Measurements from ENCODE around the gene GRK6. TPM values are rescaled to one million over a fixed set of nuclear protein-coding genes. Genes with fewer than 3 reads are reported as not detected.

GRK6 gene
- total and polyA plus RNA-seq, 9 of the 15 experiments (the other 6 are each of a cell fraction or from before 2014, with no cell fraction given), result 0.63 to 122 (median 44.5) TPM

DNA sequence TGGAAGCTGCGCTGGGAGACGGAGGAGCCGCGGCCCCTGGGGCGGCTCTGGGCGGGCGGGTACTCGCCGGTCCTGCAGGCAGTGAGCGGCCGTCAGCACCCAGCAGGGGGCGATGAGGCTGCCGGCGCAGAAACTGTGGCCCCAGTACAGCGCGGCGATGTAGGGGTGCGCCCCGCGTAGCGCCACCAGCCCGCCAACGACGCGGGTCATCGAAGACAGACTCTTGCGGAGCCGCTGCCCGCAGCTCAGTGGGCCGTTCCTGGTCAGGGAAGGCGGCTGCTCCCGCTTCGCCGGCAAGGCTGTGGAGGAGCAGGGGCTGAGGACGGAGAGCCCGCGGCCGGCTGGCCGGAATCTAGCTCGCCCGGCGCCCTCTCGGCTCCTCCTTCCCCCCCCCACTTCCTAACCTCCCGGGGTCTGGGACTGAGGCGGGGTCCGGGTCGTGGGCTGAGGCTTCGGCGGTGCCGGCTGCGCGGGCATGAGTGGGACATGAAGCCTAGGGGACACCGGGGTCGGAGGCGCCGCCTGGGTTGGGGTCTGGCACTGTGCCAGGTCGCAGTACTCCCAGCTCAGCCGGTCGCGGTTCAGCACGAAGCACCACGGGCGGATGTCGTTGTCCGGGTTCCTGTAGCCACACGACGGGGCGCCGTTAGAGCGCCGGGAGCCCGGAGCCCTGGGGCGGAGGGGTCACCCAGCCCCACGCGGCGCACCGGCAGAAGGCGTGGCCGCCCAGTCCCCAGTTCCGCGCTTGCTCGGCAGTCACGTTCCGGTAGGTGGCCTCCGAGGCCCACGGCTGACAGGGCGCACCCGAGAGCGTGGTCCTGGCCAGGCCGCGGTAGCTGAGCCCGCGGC, 22.5 kb upstream of the GRK6 start (continued):
- TF ChIP-seq POLR2G (IDR thresholded peaks at IDR 0.05; ENCODE audit: low read depth, low read length), result peak; percentile 80
- TF ChIP-seq, protein P1, sequence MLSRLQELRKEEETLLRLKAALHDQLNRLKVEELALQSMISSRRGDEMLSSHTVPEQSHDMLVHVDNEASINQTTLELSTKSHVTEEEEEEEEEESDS (CRISPR knock-in tag; IDR thresholded peaks at IDR 0.05), result no peak
- no peak for TF ChIP-seq ARHGAP35 (IDR thresholded peaks at IDR 0.05; ENCODE audit: partially characterized antibody)
- TF ChIP-seq HCFC1 (IDR thresholded peaks at IDR 0.05; ENCODE audit: low read depth, low read length), result peak; percentile 47

DNA sequence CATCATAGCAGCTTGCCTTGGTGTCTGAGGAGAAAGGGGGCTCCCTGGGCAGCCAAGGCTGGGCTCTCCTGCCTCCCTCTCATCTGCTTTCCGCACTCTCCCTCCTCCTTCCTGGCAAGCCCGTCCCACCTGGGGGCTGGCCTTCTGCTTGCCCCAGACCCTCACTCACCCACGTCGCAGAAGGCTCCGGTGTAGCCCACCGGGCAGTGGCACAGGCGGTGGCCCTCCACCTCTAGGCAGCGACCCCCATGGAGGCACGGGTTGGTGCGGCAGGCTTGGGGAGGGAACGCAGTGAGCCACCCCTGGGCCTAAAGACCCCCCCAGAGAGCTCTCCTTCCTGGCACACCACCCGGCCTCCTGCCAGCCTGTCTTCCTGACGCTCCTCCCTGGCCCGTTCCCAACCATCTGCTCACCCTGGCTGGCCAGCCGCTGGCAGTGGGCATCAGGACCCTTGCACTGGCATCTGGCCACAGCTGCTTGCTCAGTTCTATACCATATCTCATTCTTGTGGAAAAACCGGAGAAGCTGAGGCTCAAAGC, 21.8 kb upstream of the GRK6 start:
- 33% methylated on average over 8 of the region's 16 CpGs for WGBS (ENCODE audit: insufficient coverage, low coverage, missing lambda C conversion rate)
- Histone ChIP-seq H3K4me3 (peak overlapping the region; percentile 62), H3K9me3 (replicated peaks; ENCODE audit: control insufficient read depth, insufficient read depth, low read depth, low read length) (no peaks in the 10 kb centered on the region), H3K4me2 (ENCODE audit: insufficient read depth, low read length) (peak overlapping the region; percentile 80), H4K20me1 (replicated peaks; ENCODE audit: control insufficient read depth, insufficient read depth, low read length) (no peaks in the 10 kb centered on the region), H3K4me1 (replicated peaks in 1 of 2; ENCODE audit: control insufficient read depth in 2 of 2, insufficient read depth in 2 of 2, low read length in 2 of 2) (peaks cover 10 to 48% of the 10 kb centered on the region in 2 experiments), H3K27ac (ENCODE audit: extremely low read depth, low read depth, low read length) (peak overlapping the region; percentile 86), H3K9me1 (ENCODE audit: control insufficient read depth, insufficient read depth, low read length) (no peaks in the 10 kb centered on the region), H3K79me2 (ENCODE audit: control insufficient read depth, insufficient read depth, low read length) (peaks cover 4% of the 10 kb centered on the region; the same call in 1 of the 3 replicates), H3K27me3 (ENCODE audit: control insufficient read depth in 2 of 2, insufficient read depth in 2 of 2, low read length in 2 of 2) (no peaks in the 10 kb centered on the region), H2AFZ (ENCODE audit: low read depth, low read length) (peak overlapping the region; percentile 98), H3K9ac (ENCODE audit: insufficient read depth in 1 of 2, low read depth in 2 of 2, low read length in 2 of 2) (peak overlapping the region; percentile 83 to 92), H3K36me3 (ENCODE audit: control insufficient read depth, insufficient read depth, low read length) (no peaks in the 10 kb centered on the region)
- no TSS peak for BruUV-seq (replicated peaks)
- intact Hi-C loops (cut with micrococcal nuclease) (loop anchor here (1.0 to 2.0 kb wide), 2 partner anchors 50 to 96 kb away; no protein-coding TSS in a partner anchor), in situ Hi-C loops (cut with MboI) (no loop called here)
- POLR2A ChIA-PET, result interaction anchor here (0.6 to 2.5 kb wide), 32 partner anchors 8 to 1949 kb away, joined by 3 to 19 read pairs (median 5); partner anchors contain the start of genes LMAN2 and PDLIM7
- CTCF ChIA-PET (ENCODE audit: low intra/inter-chr PET ratio), result interaction anchor here (1.1 to 4.0 kb wide), 3 partner anchors 43 to 97 kb away, joined by 7 to 107 read pairs (median 9); partner anchors contain the start of gene PRR7
- ATAC-seq, result no peak
- peak in 1 of 4 experiments; percentile 29 for DNase-seq (ENCODE audit: extremely low read depth in 1 of 4, low spot score in 3 of 4)
- FAIRE-seq, result no peak
- no peak for TF ChIP-seq ZNF584 (CRISPR knock-in tag; IDR thresholded peaks at IDR 0.05; ENCODE audit: low read depth)
- TF ChIP-seq, protein P2, sequence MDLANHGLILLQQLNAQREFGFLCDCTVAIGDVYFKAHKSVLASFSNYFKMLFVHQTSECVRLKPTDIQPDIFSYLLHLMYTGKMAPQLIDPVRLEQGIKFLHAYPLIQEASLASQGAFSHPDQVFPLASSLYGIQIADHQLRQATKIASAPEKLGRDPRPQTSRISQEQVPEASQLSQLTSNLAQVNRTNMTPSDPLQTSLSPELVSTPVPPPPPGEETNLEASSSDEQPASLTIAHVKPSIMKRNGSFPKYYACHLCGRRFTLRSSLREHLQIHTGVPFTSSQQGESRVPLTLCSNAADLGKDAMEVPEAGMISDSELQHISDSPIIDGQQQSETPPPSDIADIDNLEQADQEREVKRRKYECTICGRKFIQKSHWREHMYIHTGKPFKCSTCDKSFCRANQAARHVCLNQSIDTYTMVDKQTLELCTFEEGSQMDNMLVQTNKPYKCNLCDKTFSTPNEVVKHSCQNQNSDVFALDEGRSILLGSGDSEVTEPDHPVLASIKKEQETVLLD (IDR thresholded peaks at IDR 0.05), result no peak
- TF ChIP-seq, protein P3, sequence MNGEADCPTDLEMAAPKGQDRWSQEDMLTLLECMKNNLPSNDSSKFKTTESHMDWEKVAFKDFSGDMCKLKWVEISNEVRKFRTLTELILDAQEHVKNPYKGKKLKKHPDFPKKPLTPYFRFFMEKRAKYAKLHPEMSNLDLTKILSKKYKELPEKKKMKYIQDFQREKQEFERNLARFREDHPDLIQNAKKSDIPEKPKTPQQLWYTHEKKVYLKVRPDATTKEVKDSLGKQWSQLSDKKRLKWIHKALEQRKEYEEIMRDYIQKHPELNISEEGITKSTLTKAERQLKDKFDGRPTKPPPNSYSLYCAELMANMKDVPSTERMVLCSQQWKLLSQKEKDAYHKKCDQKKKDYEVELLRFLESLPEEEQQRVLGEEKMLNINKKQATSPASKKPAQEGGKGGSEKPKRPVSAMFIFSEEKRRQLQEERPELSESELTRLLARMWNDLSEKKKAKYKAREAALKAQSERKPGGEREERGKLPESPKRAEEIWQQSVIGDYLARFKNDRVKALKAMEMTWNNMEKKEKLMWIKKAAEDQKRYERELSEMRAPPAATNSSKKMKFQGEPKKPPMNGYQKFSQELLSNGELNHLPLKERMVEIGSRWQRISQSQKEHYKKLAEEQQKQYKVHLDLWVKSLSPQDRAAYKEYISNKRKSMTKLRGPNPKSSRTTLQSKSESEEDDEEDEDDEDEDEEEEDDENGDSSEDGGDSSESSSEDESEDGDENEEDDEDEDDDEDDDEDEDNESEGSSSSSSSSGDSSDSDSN (IDR thresholded peaks at IDR 0.05; ENCODE audit: borderline replicate concordance in 1 of 2, low read depth in 2 of 2, low read length in 2 of 2), result no peak
- no peak for TF ChIP-seq E2F3 (CRISPR knock-in tag; IDR thresholded peaks at IDR 0.05)
- no peak for TF ChIP-seq PURB (CRISPR knock-in tag; IDR thresholded peaks at IDR 0.05; ENCODE audit: low read depth)
- no peak for TF ChIP-seq ZNF444 (CRISPR knock-in tag; IDR thresholded peaks at IDR 0.05)
- TF ChIP-seq ZNF165 (CRISPR knock-in tag; IDR thresholded peaks at IDR 0.05; ENCODE audit: borderline replicate concordance), result no peak
- TF ChIP-seq ELF4 (CRISPR knock-in tag; IDR thresholded peaks at IDR 0.05), result no peak
- TF ChIP-seq, protein P4, sequence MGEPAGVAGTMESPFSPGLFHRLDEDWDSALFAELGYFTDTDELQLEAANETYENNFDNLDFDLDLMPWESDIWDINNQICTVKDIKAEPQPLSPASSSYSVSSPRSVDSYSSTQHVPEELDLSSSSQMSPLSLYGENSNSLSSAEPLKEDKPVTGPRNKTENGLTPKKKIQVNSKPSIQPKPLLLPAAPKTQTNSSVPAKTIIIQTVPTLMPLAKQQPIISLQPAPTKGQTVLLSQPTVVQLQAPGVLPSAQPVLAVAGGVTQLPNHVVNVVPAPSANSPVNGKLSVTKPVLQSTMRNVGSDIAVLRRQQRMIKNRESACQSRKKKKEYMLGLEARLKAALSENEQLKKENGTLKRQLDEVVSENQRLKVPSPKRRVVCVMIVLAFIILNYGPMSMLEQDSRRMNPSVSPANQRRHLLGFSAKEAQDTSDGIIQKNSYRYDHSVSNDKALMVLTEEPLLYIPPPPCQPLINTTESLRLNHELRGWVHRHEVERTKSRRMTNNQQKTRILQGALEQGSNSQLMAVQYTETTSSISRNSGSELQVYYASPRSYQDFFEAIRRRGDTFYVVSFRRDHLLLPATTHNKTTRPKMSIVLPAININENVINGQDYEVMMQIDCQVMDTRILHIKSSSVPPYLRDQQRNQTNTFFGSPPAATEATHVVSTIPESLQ (CRISPR knock-in tag; IDR thresholded peaks at IDR 0.05), result no peak

Measured in K562 (cell line).